HG03108 (cell line): ENCODE results near the gene TBC1D3D.
"Not testable (repeated sequence)": the region's sequence is repeated elsewhere in the genome, so short reads cannot be mapped to it uniquely, and the experiment has no call there.

Experiments
- ATAC-seq: cut with Tn5 transposase; IDR thresholded peaks from one replicate; pipeline ENCODE4 v1.9.1; 2021; ENCODE audit warnings: moderate library complexity; ENCODE audit not compliant: unreplicated experiment

Gene TBC1D3D

GRCh38 chr17:38003676-38004075 is at the start of gene TBC1D3D:
Gene TBC1D3D (plus strand): TSS chr17:38003976. CDS start chr17:38005561, 1,585 bp downstream.
- not testable (repeated sequence) for ATAC-seq

- ATAC-seq: not testable (repeated sequence)
These were observed 14.8 kb upstream of the TBC1D3D start, which contains the start of gene TBC1D3L for GRCh38 chr17:37988960-37989359. Gene TBC1D3L (minus strand): TSS chr17:37989060. CDS start chr17:37987520, 1,540 bp downstream.
